ENCODE data around the gene H3-3A.
"Not testable (repeated sequence)": the region's sequence is repeated elsewhere in the genome, so short reads cannot be mapped to it uniquely, and the experiment has no call there.

Gene H3-3A

DNA sequence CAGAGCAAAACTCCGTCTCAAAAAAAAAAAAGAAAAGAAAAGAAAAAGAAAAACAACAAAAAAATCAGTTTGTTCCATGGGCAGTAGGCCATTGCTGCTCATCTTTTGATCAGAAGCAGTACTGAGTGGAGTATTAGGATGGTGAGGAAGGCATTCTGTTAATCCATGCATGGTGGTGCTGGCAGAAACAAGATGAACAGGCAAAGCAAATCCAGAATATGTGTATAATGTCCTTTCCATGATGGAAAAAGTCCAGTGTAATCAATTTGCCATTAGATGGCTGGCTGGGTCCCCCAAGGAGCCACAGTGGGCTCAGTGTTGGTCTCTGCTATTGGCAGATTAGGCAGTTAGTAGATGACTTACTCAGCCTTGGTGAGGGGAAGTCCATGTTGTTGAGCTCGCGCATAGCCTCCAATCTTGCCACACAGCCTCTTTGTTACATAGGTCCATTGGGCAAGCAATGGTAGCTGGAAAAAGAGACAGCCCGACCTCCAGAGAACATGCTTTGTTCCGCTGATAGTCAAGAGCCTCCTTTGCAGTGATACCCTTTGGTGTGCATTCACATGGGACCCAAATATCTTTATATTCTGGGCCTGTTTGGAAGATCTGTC is 23.3 kb downstream of the H3-3A start:
- no peak for DNase-seq (ENCODE audit: low spot score)

DNA sequence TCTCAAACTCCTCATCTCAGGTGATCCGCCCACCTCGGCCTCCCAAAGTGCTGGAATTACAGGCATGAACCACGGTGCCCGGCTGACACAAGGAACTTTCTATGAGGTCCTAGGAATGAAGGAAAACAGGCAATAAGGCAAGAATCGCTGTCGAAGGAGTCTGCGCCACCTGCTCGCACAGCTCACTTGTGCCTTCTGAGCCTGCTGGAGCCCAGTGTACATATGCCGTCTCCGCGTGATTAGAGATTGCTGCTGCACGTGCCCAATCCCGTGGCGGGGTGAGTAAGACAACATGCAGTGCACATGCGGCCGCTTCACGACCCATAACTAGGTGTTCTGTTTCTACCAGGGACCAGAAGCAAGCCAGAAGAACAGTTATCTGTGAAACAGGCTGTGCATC is 24.3 kb downstream of the H3-3A start:
- no peak for DNase-seq (ENCODE audit: low spot score)

DNA sequence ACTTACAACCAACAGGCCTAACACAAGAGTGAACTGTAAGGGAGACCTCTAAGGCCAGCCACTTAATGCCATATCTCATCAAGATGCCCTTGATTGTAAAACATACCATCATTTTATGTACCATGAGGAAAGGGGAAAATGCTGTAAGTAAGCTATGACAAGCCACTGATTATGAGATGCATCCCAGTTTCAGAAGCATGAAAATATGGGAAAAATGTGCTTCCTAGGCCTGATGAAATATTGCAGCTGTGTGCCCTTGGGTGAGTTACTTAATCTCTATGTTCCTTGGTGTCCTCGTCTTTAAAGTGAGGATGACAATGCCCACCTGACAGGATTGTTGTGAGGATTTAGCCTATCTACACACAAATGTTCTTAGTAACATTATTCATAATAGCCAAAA is 28.9 kb downstream of the H3-3A start:
- DNase-seq (ENCODE audit: low spot score), result no peak

DNA sequence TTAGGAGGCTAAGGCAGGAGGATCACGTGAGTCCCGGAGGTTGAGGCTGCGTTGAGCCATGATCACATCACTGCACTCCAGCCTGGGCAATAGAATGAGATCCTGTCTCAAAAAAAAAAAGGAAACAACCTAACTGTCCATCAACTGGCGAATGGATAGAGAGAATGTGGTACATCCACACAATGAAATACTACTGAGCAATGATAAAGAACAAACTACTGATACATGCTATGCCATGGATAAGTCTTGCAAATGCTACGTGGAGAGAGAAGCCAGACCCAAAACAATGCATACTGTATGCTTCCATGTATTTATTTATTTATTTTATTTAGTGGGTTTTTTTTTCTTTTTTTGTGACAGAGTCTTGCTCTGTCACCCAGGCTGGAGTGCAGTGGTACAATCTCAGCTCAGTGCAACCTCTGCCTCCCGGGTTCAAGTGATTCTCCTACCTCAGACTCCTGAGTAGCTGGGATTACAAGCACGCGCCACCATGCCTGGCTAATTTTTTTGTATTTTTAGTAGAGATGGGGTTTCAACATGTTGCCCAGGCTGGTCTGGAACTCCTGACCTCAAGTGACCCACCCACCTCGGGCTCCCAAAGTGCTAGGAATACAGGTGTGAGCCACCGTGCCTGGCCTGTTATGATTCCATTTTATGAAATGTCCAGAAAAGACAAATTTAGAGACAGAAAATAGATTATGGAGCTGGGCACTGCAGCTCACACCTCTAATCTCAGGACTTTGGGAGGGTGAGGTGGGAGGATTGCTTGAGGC is 29.7 kb downstream of the H3-3A start:
- not testable (repeated sequence) for DNase-seq (ENCODE audit: low spot score)

DNA sequence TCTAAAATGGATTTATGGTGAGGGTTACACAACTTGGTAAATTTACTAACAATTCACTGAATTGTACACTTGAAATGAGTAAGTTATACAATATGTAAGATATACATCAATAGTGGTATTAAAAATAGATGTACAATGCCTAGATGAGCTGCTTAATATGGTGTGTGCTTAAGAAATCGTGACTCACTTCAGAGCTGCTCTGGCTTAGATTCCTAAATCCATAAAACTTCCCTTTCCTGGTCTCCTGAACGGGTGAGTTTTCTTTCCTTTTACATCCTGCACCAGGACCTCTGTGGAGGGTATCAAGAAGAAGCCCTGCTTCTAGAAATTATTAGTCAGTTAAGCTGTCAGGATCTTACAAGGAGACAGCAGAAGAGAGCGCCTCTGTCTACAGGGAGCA is 30.4 kb downstream of the H3-3A start:
- DNase-seq (ENCODE audit: low spot score), result no peak

DNA sequence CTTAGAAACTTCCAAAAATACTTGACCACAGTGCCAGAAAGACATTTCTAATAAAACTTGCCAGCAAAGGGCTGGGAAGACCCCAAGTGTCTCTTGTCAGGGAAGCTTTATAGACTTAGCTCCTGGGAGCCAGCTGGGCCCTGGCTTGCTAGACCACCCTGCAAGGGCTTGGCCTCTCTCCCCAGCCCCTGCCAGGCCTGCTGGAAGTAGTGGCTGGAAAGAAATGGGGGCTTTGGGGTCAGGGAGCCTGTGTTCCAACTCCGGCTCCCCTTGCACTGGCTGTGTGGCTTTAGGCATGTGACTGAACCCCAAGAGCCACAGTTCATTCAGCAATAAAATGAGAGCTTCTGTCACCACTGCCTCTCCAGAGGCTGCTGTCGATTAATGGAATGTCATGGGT is 31.1 kb downstream of the H3-3A start:
- no peak for DNase-seq (ENCODE audit: low spot score)

DNA sequence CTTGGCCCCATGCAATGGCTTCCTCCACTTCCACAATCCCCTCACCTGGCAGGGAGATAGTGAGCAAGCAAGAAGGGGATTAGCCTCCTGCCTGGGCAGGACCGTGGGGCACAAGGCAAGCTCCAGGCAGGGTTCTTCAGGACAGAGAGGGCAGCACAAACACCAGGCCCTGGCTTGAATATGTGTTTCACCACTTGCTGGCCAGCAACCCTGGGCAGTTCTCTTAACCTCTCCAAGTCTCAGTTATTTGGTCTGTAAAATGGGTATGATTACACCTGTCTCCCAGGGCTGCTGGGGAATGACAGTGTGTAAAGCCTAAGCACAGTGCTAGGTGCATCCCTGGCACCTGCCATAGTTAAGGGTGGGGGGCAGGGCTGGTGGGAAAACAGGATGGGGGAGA is 31.9 kb downstream of the H3-3A start:
- DNase-seq (ENCODE audit: low spot score), result no peak

DNA sequence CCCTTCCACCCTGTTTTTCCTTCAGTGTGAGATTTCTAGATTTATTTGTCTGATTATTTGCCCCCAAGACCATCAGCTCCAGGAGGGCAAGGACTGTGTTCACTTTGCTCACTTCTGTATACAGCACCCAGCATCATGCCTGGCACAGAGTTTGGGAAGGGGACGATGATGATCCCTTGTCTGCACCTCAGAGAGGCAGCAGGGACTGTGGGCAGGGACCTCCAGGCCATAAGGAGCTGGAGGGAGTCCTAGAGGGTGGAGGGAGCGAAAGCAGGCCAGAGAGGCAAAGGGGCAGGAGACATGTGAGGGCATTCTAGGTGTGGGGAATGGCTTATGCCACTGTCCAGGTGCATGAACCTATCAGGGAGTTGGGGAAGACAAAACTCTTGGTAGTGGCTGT is 32.8 kb downstream of the H3-3A start:
- DNase-seq (ENCODE audit: low spot score), result no peak

DNA sequence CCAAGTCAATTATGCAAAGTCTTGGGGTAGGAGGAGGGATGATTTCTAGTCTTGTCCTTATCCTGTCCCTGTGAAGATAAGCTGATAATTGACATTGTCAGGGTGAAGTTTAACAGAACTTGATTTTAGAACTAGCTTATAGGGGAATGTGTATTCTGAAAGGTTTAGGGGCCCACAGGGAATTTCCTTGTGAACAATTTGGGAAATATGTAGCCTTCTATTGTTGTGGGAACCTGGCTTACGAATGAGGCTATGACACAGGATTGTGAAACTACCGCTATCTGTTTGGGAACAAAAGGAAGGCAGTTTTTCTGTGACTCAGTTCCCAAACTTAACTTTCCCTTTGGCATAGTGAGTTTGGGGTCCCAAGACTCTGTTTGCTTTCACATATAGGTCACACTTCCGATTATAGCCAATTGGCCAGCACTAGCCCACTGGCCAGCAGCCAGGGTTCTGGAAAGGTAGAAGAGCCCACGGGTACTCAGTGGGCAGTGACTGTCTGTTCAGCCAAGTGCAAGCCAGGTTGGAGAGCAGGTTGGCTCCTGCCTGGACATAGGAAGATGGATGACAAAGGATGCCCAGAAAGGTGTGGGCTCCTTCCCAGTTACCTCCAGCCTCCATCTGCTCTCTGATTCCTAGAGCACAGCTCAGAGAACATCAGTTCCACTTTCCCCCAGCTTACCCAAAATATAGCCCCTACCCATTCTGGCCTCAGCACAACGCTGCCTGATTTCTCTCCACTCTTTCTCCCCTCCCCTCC is 35.5 kb downstream of the H3-3A start:
- no peak for DNase-seq (ENCODE audit: low spot score)

DNA sequence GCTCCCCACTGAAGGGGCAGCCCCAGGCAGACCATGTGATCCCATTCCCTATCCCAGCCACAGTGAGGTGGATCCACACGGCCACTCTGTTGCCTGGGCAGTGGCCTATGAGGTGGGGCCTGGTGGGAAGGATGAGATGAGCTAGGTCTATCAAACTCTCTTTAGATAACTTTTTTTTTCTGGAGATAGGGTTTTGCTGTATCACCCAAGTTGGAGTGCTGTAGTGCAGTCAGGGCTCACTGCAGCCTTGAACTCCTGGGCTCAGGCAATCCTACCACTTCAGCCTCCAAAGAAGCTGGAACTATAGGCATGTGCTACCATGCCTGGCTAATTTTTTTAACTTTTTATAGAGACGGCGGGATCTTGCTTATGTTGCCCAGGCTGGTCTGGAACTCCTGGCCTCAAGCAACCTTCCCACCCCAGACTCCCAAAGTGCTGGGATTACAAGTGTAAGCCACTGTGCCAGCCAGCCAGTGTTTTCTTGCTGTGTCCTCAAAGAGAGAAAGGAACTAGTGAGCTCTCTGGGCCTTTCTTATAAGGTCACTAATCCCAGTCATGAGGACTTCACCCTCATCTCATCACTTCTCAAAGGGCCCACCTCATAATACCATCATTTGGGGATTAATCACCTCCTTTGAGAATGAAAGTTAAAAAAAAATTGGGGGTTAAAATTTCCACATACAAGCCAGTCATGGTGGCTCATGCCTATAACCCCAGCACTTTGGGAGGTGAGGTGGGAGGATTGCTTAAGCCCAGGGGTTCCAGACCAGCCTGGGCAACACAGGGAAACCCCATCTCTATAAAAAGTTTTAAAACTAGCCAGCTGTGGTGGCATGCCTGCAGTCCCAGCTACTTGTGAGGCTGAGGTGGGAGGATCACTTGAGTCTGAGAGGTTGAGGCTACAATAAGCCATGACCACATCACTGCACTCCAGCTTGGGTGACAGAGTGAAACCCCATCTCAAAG is 36.6 kb downstream of the H3-3A start:
- no peak for DNase-seq (ENCODE audit: low spot score)

DNA sequence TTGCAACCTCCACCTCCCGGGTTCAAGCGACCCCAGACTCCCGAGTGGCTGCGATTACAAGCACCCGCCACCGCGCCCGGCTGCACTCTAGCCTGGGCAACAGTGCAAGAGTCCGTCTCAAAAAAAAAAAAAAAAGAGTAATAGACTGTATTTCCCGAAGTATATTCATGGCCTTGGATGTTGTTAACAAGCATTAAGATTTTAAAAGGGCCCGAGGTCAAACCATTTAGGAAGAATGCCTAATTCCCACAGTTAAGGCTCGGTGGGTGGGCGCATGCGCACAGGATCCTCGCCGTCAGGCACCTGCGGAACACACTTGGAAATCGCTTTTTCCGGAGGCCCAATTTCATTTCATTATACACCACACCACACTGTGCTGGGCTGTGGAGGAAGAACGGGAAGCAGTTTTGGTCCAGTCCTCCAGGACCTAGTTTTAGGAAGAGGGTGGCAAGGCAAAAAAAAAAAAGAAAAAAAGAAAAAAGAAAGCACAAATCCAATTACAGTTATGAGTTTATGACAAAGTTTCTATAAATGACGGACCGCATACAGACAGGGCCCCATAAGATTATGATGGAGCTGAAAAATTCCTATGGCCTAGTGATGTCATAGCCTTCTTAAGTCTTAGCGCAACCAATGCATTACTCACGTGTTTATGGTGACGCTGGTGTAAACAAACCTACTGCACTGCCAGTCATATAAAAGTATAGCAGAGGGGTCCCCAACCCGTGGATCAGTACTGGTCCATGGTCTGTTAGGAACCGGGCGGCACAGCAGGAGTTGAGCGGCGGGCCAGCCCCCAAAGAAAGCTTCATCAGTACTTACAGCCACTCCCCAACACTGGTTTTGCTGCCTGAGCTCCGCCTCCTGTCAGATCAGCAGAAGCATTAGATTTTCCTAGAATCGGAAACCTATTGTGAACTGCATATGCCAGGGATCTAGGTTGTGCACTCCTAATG is 38.2 kb downstream of the H3-3A start:
- DNase-seq (ENCODE audit: low spot score), result peak; percentile 71

DNA sequence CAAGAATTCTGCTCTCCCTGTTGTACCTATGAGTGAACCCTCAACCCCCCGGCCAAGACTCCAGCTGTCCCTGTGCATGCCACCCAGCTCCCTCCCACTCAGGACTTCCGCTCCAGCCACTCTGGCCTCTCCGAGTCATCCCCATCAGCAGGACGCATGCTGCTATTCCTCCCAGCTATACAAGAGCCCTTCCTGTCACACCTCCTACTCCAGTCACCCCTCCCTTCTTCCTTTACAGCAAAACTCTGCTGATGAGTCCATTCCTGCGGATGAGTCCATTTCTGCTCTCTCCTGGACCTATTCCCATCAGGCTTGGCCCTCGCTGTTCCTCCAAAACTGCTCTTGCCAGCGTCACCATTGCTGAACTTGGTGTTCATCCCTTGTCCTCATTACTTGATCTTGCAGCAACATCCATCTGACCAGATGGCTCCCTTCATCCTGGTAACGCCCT is 42.2 kb downstream of the H3-3A start:
- DNase-seq (ENCODE audit: low spot score), result no peak

DNA sequence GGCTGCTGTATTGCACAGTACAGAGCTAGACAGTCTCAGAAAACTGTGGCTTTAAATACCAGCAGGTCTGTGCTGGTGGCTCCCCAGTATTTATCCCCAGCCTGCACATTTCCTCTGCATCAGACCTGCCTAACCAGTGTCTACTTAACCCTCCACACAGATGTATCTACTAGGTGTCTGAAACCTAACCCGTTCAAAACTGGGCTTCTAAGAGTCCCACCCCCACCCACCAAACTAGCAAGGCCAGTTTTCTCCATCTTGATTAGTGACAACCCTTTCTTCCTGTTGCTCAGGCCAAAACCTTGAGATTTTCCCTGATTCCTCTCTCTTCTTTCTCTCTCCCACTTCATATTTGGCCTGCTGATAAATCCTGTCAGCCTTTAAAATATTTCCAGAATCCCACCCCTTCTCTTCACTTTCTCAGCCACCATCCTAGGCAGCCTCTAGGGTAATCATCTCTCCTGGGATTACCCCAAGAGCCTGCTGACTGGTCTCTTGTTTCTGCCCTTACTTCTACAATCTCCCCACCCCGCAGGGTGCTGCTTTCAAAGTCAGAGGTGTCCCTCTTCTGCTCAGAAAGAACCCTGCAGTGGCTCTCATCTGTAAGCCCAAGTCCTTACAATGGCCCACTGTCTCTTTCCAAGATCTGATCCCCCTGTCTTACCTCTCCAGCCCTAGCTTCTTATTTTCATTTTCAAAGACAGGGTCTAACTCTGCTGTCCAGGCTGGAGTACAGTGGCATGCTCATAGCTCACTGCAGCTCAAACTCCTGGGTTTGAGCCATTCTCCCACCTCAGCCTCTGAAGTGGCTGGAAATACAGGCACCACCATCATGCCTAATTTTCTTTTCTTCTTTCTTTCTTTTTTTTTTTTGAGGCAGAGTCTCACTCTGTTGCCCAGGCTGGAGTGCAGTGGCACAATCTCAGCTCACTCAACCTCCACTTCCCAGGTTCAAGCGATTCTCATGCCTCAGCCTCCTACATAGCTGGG is 45.2 kb downstream of the H3-3A start:
- DNase-seq (ENCODE audit: low spot score), result no peak

DNA sequence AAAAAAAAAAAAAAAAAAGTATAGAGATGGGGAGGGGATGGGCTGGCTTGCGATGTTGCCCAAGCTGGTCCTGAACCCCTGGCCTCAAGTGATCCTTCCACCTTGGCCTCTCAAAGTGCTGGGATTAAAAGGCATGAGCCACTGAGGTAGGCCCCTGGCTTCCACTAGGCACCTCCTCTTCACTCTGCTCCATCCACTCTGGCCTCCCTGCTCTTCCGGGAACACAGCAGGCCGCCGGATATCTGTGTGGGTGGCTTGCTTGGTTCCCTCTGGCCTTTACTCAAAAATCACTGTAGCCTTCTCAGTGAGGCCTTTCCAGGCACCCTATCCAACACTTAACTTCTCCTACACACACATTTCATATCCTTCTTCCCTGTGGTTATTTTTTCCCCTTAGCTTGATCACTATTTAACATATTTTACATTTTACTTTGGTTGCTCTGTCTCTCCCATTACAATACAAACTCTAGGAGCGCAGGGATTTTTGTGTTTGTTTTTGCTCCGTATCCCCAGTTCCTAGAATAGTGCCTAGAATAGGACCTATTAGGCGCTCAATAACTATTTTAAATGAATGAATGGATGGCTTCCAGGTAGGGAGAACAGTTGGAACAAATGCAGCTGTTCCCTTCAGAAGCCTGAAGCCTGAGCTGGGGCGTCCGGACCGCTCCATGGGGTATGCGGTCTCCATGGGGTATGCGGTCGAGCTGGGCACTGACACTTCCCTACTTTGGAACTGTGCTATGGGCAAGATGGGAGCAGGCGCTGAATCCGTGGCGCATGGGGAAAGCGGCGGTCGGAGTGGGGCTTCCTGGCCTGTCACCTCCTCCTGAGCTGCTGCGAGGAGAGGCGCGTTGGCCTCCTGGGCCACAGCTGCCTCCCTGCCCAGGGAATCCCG is 46.7 kb downstream of the H3-3A start:
- DNase-seq (ENCODE audit: low spot score), result no peak

DNA sequence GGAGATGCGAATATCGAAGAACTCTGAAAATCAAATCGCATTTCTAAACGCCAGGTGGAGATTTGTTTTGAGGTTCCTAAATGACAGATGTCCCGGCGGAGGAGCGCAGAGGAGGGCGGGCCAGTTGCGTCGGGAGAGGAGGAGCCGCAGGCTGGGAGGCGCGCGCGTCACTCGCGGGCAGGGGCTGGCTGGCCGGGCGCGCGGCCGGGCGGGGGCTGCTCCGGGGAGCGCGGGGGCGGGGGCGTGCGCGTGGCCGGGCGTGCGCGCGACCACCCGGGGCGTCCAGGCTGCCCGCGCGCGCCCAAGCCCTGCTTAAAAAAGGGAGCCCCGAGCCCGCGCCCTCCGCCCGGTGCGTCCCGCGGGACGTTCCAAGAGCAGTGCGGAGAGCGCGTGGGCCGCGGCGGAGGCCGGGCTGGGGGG is 47.3 kb downstream of the H3-3A start:
- peak; percentile 93 for DNase-seq (ENCODE audit: low spot score)

DNA sequence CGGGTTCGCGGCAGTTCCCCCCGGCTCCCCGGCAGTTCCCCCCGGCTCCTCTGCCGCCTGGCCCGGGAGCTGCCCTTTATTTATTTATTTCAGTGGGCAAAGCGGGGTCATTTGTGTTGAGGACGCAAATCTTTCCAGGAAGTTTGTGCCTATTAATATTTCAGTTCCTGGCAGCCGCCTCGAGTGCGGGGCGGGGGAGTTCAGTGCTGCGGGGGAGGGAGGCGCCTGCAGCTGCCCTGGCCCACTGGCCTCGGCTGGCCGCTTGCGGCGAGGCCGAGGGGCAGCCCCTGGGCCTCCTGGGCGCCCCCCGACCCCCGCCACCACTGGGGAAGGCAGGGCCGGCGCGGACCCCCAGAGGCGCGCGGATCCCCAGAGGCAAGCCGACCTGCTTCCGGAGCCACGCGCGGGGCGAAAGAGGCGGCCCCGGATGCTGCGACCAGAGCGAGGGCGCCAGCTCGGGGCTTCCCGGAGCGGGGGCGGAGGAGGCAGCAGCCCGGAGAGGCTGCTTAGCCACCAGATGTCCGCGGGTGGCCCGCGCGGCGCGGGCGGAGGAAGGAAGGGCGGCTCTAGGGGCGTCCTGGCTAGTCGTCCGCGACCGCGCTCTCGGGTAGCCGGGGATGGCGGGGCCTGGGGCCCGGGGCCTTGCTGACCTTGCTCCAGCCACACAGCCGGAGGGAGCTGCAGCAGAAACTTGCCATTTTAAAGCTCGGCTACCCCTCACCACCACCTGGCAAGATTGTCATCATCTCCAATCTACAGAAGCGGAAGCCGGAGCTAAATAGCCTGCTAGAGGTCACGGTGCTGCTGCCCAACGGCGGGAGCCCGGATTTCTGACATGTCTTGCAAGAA is 48.0 kb downstream of the H3-3A start:
- DNase-seq (ENCODE audit: low spot score), result peak; percentile 82

DNA sequence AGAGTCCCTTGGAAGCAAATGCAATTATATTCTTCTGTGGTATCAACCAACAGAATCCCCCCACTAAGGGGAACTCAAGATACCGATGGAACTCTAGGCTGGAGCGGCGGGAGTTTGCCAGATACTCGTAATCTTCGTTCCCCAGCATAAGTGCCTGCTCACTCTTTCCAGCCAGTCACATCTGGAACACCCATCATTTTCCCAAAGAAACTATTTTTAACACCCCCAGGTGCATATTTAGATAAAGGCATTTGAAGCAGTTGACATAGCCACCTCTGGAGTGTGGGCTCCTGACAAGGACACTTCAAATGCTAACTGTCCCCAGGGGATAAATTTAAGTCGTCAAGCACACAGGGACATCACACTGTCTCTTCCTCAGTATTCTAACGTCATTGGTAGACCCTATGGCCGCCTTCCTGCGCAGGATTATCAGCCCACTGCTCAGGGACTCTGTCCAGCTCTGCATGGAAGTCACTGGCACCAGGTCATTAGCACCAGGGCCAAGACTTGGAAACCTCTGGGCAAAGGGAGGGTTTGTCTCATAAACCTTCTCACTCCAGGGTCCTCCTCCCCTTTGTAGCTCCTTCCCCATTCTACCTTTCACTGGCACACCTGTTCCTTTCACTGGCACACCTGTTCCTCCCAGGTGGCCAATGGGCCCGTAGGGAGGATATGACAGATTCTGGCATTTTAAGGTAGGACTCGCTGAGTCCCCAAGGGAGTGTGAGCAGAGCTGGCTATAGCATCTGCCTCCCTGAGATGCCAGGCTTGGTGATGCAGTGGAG is 48.8 kb downstream of the H3-3A start:
- DNase-seq (ENCODE audit: low spot score), result no peak

Measured in hepatic stellate cell (primary cell).